Aorta (tissue), 5 donors: ENCODE data around the gene PAF1. TPM values are rescaled to one million over a fixed set of nuclear protein-coding genes. Genes with fewer than 3 reads are reported as not detected.
A peak's percentile ranks its signal among the peaks of the same experiment; 100 is the strongest.

ENCODE experiments used
- ATAC-seq: fragments of 200-7000 bp; cut with Tn5 transposase; one replicate; pipeline ENCODE4 v1.9.1; 2022; ENCODE audit warnings: moderate library complexity; ENCODE audit not compliant: low FRiP score
- DNase-seq, 2 donors: peaks; one replicate each; pipeline ENCODE4 v3.0.0-alpha.2; 2020
- H3K27ac ChIP-seq, 2 donors: one replicate each; pipeline ENCODE4 v1.5.1; 2013; ENCODE audit warnings: low read length in 2 of 2, mild to moderate bottlenecking in 2 of 2, moderate library complexity in 2 of 2, control low read depth in 1 of 2, inconsistent platforms in 1 of 2, low read depth in 1 of 2
- H3K27me3 ChIP-seq, 2 donors: one replicate each; pipeline ENCODE4 v1.6.1; 2013; ENCODE audit warnings: control low read depth in 1 of 2, low read length in 1 of 2, mild to moderate bottlenecking in 1 of 2, moderate library complexity in 1 of 2; ENCODE audit not compliant: insufficient read depth in 2 of 2, control insufficient read depth in 1 of 2
- H3K36me3 ChIP-seq, 2 donors: one replicate each; pipeline ENCODE4 v1.6.1; 2013; ENCODE audit warnings: control low read depth in 1 of 2, low read length in 1 of 2, mild to moderate bottlenecking in 1 of 2; ENCODE audit not compliant: insufficient read depth in 2 of 2, control insufficient read depth in 1 of 2
- H3K4me1 ChIP-seq, 2 donors: one replicate each; pipeline ENCODE4 v1.6.1; 2013; ENCODE audit warnings: low read length in 2 of 2, control low read depth in 1 of 2, mild to moderate bottlenecking in 1 of 2, moderate library complexity in 1 of 2; ENCODE audit not compliant: insufficient read depth in 2 of 2, control insufficient read depth in 1 of 2
- H3K4me3 ChIP-seq, 2 donors: one replicate each; pipeline ENCODE4 v1.5.1; 2013; ENCODE audit warnings: low read length in 2 of 2, control low read depth in 1 of 2, mild to moderate bottlenecking in 1 of 2
- H3K9me3 ChIP-seq: one replicate; pipeline ENCODE4 v1.6.1; 2013; ENCODE audit warnings: mild to moderate bottlenecking, low read length; ENCODE audit not compliant: control insufficient read depth
- WGBS, 2 donors: extraction: QIAGEN DNeasy Blood & Tissue Kit; methylation state at CpG; one replicate each; pipeline ENCODE4 v1.1.7; 2013; 5-methylcytosine and 5-hydroxymethylcytosine counted together
- intact Hi-C, 2 donors: fragments of 100-400 bp; cut with DNase I; formaldehyde crosslinking; loops; one replicate each; pipeline versions ENCODE4 v1.14.2 to v1.15.0; 2022
- polyA plus RNA-seq, 2 donors: library from polyadenylated mRNA; stranded (reverse); fragments of 200-250 nt; gene quantifications; one replicate each; pipeline ENCODE4 v1.2.3, GENCODE V29; 2013
- total RNA-seq, 2 donors: library from RNA; stranded (reverse); fragmentation: NEBNext Ultra II Directional; extraction: Animal tissue kit (Norgen Biotek cat#: 25700); gene quantifications; one replicate each; pipeline ENCODE4 v1.2.1, GENCODE V29; 2021
- donor health status: healthy with polysubstance abuse.
- donor health status: Bipolar disorder and iron deficiency.
- donor health status: DM: no; HTN: no; CAD: no.
- donor health status: DM: no; HTN: no; CAD: no.
- donor health status: DM: yes; HTN: yes; CAD: no.

PAF1 gene
- total and polyA plus RNA-seq, 4 donors = 27.7 to 43.8 (median 34.2) TPM

GRCh38 chr19:39412867-39413271, 22.0 kb upstream of the PAF1 start:
- H3K36me3 ChIP-seq = peaks cover 0 to 4% of the 10 kb centered on the region in 2 donors
- H3K27me3 ChIP-seq = no peaks in the 10 kb centered on the region
- H3K27ac ChIP-seq = peak overlapping the region; percentile 6 to 80
- ATAC-seq = no peak
- H3K4me3 ChIP-seq = peak overlapping the region; percentile 75 to 89
- WGBS, 2 donors = 0% methylated on average over 24 of the region's 24 CpGs
- intact Hi-C loops = loop anchor here (1.0 to 2.0 kb wide), 3 partner anchors 16 to 32 kb away; partner anchors contain the start of gene SUPT5H (in 1 of the 2)
- DNase-seq = no peak
- H3K4me1 ChIP-seq = no peaks in the 10 kb centered on the region
- no peaks in the 10 kb centered on the region for H3K9me3 ChIP-seq

- intact Hi-C loops = loop anchor here (1.0 to 2.0 kb wide), 3 partner anchors 15 to 33 kb away; partner anchors contain the start of gene SUPT5H (in 1 of the 2)
- Histone ChIP-seq H3K4me3 (peak within 1 kb of the TSS; percentile 75 to 89), H3K27ac (peak within 1 kb of the TSS; percentile 6 to 92), H3K4me1 (no peaks in the 10 kb centered on the region), H3K9me3 (no peaks in the 10 kb centered on the region), H3K27me3 (no peaks in the 10 kb centered on the region), H3K36me3 (peaks cover 0 to 2% of the 10 kb centered on the region in 2 donors)
- 0% methylated on average over 52 to 60 of the region's 60 CpGs for WGBS, 2 donors
- peak; percentile 98 for DNase-seq
- peak; percentile 67 for ATAC-seq
These were observed 21.4 kb upstream of the PAF1 start, which contains the start of gene PLEKHG2 for GRCh38 chr19:39412100-39412866. Gene PLEKHG2, plus strand, starts transcription at chr19:39412669. Its CDS starts 1,418 bp downstream, at chr19:39414087.

- intact Hi-C loops = loop anchor here (1.0 to 2.0 kb wide), 4 partner anchors 14 to 33 kb away; partner anchors contain the start of gene SUPT5H (in 1 of the 2)
- Histone ChIP-seq H3K4me1 (no peaks in the 10 kb centered on the region), H3K36me3 (peaks cover 0 to 2% of the 10 kb centered on the region in 2 donors), H3K4me3 (no peak overlapping the region), H3K27me3 (peaks cover 0 to under 1% of the 10 kb centered on the region in 2 donors), H3K9me3 (no peaks in the 10 kb centered on the region), H3K27ac (peak overlapping the region in 1 of 2 donors; percentile 11)
- peak; percentile 93 to 97 for DNase-seq
- ATAC-seq = peak; percentile 33
- WGBS, 2 donors = 0% methylated on average over 7 of the region's 7 CpGs
These were observed 20.9 kb upstream of the PAF1 start for GRCh38 chr19:39411832-39412099.

- ATAC-seq = no peak
- Histone ChIP-seq H3K27ac (peak overlapping the region; percentile 92 to 97), H3K4me3 (peak overlapping the region in 1 of 2 donors; percentile 89), H3K27me3 (peaks cover 0 to 2% of the 10 kb centered on the region in 2 donors), H3K4me1 (no peaks in the 10 kb centered on the region), H3K36me3 (peaks cover 0 to 2% of the 10 kb centered on the region in 2 donors), H3K9me3 (no peaks in the 10 kb centered on the region)
- WGBS, 2 donors = 5 to 8% methylated on average over 9 of the region's 9 CpGs
- DNase-seq = peak; percentile 74 to 90
- intact Hi-C loops = loop anchor here in 1 of 2 donors (2.0 kb wide), 1 partner anchor 14 kb away; no protein-coding TSS in a partner anchor
These were observed 20.4 kb upstream of the PAF1 start for GRCh38 chr19:39411081-39411831.

GRCh38 chr19:39410831-39411080, 19.9 kb upstream of the PAF1 start:
- H3K36me3 ChIP-seq = peaks cover 0 to 2% of the 10 kb centered on the region in 2 donors
- DNase-seq (no peak), ATAC-seq (no peak)
- peak overlapping the region; percentile 79 to 89 for H3K4me3 ChIP-seq
- peaks cover 0 to 2% of the 10 kb centered on the region in 2 donors for H3K27me3 ChIP-seq
- intact Hi-C loops = loop anchor here in 1 of 2 donors (2.0 kb wide), 1 partner anchor 14 kb away; no protein-coding TSS in a partner anchor
- peak overlapping the region; percentile 92 to 97 for H3K27ac ChIP-seq
- 33 to 48% methylated on average over 1 of the region's 1 CpG for WGBS, 2 donors
- no peaks in the 10 kb centered on the region for H3K4me1 ChIP-seq
- H3K9me3 ChIP-seq = no peaks in the 10 kb centered on the region

- Histone ChIP-seq H3K4me3 (peak overlapping the region; percentile 79 to 89), H3K36me3 (peaks cover 0 to 2% of the 10 kb centered on the region in 2 donors), H3K27me3 (peaks cover 0 to 2% of the 10 kb centered on the region in 2 donors), H3K27ac (peak overlapping the region; percentile 92 to 97), H3K9me3 (no peaks in the 10 kb centered on the region), H3K4me1 (no peaks in the 10 kb centered on the region)
- WGBS, 2 donors = 1% methylated on average over 25 to 35 of the region's 35 CpGs
- ATAC-seq (peak; percentile 19), DNase-seq (peak; percentile 91 to 95)
- intact Hi-C loops = loop anchor here in 1 of 2 donors (2.0 kb wide), 1 partner anchor 13 kb away; no protein-coding TSS in a partner anchor
These were observed 19.3 kb upstream of the PAF1 start for GRCh38 chr19:39410017-39410830.

- DNase-seq = peak; percentile 94 to 97
- intact Hi-C loops = loop anchor here (2.0 to 10.0 kb wide), 2 partner anchors 13 to 1155 kb away; partner anchors contain the start of gene PPP1R14A (in 2 of the 2)
- ATAC-seq = peak; percentile 48
These were observed 18.5 kb upstream of the PAF1 start for GRCh38 chr19:39409208-39410016.

More at GRCh38 chr19:39409208-39410016, 18.5 kb upstream of the PAF1 start:
- Histone ChIP-seq H3K27ac (peak overlapping the region; percentile 96 to 97), H3K4me1 (no peaks in the 10 kb centered on the region), H3K9me3 (no peaks in the 10 kb centered on the region), H3K27me3 (peaks cover 0 to 2% of the 10 kb centered on the region in 2 donors), H3K36me3 (peaks cover 0 to 2% of the 10 kb centered on the region in 2 donors), H3K4me3 (peak overlapping the region; percentile 79 to 89)
- WGBS, 2 donors = 0 to 1% methylated on average over 52 of the region's 52 CpGs
